ENCODE measurements around the gene SH3RF3.

SH3RF3 gene

DNA sequence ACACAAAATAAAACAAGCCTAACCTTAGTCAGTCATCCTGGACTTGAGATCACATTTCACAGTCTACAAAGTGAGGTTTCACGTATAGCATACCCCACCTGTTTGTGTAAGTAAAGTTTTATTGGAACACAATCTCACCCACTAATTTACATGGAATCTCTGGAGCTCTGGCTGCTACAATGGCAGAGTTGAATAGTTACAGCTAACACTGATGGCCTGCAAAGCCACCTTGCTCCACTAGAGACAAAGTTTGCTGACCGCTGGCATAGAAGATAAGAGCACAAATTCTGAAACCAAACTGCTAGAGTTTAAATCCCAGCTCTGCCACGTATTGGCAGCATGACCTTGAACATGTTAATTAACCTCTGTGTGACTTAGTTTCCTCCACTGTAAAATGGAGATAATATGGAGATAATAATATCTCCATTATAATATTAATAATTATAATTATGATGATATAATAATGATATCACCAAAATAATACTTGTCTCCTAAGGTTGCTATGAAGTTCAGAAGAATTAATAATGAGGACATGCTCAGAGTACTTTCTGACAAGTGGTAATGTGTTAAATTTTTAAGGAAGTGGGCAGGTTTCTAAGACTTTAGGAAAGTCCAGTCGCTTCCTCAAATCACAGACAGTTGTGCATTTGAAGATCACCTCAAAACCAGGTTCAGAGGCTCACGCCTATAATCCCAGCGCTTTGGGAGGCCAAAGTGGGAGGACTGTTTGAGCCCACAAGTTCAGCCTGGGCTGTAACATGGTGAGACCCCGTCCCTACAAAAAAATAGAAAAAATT is 204.6 kb downstream of the SH3RF3 start:
- no peak for DNase-seq (ENCODE audit: low read depth, low spot score)

DNA sequence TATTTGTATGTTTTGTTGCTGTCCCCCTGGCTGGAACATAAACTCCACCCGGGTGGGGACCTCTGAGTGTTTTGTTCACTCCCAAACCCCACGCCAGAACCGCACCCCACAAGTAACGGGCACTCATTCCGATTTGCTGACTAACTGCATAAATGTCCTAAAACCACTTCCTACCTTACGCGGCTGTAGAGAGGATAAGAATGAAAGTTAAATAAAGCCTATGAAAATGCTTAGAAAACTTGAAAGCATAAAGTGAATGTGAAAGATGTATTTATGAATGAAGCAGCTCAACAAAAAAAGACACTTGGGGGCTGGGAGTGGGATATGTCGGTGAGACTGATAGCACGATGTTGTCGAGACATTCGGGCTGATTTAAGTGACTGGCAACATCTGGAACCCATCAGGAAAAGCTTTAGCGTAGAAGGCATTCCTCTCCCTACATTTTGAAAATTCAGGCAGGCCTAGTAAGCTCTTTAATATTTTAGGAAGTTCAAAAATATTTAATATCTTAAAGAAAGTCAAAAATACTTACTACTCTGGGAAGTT is 206.7 kb downstream of the SH3RF3 start:
- DNase-seq (ENCODE audit: low read depth, low spot score), result no peak

DNA sequence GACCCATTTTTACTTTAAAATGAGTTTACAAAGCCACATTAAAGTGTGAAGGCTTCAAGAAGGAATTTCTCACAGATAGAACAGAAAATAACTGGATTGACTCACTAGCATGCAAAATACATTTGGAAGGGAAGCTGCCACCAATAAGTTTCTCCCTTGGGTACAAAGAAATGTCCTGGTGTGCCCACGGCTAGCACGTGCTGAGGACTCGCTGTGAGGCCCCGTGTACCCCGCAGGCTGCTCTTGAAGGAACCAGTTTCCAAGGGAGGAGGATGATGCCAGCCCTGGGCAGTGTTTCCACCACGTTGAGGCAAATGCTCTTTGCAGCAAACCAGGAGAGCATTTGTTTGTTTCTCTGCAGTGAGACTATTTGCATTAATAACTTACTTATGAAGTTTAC is 207.3 kb downstream of the SH3RF3 start:
- no peak for DNase-seq (ENCODE audit: low read depth, low spot score)

DNA sequence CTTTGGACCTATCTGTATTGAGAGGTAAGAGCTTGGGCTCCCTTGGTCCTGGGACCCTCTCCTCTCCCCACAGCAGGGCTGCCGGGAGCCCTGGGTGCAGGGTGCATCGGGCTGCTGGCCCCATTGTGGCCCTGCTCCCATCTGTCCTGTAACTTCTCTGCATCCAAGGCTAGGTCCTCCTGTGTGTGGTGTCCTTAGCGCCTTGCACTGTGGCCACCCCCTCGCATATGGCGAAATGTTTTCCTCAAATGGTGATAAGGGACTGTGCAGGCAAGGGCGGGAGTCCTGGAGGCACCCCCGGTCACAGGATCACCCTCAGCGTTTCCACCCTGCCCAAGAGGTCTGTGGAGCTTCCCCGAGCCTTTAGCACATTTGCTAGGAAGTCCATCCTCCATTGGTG is 208.2 kb downstream of the SH3RF3 start:
- DNase-seq (ENCODE audit: low read depth, low spot score), result no peak

DNA sequence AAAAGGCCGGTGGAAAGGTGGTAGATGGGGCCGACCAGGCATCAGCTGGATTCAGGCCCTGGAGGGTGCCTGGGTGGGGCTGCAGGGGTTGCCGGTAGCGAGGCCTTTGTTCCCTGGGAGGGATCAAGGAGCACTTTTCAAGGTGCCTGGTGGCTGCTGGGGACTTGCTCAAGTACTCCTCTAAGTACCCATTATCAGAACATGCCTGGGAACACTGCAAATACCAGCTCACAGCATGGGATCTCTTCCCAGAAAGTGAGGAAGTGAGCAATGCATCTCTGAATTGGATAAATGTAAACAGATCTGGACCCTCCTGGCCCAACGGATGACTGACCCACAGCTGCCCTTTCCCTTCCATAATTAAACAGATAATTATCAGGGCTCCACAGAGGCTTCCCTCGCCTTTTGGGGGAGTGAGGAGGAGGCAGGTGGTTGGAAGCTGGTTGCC is 210.5 kb downstream of the SH3RF3 start:
- no peak for DNase-seq (ENCODE audit: low read depth, low spot score)

DNA sequence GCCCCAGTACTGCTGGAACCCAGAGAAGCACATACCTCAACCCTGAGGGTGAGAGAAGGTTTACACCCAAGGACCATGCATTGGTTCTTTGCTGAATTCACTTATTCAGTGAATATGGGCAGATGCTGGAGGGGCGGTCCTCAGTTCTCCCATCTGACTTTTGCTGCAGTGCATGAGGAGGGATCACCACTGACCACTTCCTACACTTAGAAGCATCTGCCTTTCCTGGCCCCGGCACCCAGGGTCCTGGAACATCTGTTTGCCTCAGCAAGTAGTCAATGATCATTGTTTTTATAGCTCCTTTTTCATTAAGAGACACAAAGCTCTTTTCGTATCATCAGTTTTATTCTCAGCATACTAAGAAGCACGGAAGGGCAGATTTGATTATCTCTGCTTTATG is 211.4 kb downstream of the SH3RF3 start:
- DNase-seq (ENCODE audit: low read depth, low spot score), result no peak

DNA sequence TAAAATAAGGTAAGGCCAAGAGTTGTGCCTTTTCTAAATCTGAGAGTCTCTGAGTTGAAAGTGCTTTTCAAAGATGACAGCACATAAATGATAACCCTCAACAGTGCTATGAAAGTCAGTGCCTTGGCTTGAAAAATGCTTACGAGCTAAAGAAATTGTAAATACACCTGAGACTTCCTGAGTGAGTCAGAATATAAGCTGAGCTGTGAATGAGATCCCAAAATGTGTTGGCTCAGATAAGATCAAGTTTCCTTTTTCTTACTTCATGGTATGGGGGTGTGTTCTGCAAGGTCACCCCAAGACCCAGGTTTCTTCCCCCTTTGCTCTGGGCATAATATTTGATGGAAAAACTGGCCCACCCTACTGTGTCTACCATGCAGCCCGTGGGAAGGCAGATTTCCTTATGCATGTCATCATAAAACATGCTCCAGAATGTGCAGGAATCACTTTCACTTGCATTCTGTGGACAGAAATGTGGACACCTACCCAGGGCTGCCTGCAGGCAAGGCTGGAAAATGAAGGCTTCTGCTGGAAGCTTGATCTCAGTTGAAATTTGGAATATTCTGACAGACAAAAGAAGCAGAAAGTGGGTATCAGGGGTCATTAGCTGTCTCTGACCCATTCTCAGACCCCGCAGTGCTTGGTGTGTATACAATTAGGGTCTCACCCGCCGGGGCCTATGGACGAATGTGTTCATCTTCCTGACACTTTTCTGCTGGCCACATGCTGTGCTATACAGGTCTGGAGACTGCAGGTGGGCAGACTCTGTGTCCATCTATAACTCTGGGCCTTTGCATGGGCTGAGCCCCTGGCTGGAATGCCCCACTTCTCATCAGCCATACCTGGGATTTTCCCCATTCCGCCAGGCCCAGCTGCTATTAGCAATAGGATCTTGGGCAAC is 212.6 kb downstream of the SH3RF3 start:
- no peak for DNase-seq (ENCODE audit: low read depth, low spot score)

DNA sequence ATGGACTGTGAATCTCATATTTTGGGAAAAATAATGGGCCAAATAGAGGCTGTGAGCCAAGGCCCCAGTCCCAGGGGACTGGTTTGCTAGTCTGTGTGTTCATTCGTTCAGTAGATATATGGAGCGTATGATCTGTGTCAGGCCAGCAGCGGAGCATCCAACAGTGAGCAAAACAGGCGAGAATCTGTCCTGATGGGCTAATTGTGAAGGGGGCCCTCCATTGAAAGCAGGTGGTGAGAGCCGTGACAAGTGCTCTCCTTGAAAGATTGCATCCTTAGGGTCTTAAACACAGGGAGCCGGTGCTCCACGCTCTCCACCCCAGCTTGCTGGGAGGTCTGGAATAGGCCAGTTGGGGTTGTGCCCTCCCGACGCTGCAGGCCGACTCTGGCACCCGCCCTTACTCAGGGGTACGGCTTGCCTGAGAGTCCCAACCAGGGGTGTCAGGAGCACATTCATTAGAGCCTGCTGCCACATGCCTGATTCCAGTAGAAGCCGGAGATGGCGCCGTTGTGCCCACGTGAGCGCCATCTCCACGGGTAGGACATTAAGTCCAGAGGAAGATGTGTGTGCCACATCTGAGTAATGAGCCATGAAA is 213.3 kb downstream of the SH3RF3 start:
- DNase-seq (ENCODE audit: low read depth, low spot score), result no peak

DNA sequence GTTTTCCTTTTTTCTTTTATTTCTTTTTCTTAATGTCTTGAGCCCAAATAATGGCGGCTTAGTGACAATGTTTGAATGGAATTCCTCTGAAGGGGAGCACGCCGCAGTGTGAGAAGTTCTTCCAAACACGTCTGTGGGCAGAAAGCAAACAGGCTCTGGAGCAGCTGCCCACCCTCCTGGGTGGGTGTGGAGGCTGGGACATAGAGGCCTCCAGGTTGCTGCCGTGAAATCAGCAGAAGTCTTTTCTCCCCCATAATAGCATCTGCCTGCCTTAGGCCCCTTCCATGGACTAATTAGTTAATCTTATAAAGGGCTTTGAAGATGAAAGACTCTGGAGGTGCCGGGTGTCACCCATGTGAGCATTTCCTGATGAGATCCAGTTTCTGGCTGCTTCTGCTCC is 213.9 kb downstream of the SH3RF3 start:
- DNase-seq (ENCODE audit: low read depth, low spot score), result no peak

DNA sequence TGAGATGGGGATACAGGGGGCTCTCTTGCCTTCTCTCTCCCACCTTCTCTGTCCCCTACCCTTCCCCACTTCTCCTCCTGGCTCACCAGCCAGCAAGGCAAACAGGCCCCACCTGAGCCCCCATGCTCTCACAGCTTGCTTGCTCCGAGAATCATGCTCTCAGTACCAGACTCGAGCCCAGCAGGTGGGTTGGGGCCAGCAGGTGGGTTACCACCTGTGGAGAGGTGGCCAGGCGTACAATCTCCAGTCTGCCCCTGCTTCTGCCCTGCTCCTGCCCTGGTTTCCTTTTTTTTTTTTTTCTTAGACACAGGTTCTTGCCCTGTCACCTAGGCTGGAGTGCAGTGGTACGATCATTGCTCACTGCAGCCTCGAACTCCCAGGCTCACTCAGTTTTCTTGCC is 214.5 kb downstream of the SH3RF3 start:
- DNase-seq (ENCODE audit: low read depth, low spot score), result no peak

DNA sequence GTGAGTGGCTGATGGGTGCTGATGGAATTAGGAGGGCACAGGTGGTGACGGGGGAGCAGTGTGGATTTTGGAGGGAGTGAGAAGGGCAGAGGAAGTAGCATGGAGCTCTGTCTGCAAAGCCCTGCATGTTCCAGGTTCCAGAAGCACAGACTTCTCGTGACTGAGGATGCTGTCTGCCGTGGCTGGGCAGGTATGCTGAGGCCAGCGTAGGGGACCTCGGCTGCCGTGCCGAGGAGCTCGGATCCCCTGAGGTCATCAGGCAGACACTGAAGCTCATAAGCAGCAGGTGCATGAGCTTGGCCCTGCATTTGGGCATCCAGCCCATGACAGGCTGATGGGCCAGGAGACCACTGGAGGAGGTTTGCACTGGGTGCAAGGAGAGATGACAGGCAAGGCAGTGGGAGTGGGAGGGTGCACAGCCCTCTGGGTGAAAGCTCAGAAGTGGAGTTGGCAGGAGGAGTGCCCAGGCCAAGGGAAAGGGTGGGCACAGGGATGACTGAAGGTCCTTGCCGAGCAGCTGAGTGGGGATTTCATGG is 215.3 kb downstream of the SH3RF3 start:
- no peak for DNase-seq (ENCODE audit: low read depth, low spot score)

DNA sequence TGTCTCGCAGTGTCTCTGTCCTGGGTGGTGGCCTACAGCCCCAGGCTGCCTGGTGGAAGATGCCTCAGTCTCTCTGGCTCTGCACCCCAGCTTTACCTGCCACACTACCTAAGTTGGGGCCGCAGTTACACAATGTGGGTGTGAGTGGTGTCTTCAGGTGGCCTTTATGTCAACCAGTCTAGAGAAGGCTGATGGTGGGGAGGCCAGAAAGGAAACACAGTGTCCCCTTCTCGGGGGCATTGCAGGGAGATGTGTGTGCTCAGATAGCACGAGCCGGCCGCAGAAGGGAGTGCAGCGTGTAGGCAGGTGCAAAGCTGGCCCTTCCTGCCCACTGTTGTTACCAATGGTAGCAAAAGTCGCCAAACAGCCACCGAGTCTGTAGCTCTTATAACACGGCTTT is 216.1 kb downstream of the SH3RF3 start:
- no peak for DNase-seq (ENCODE audit: low read depth, low spot score)

DNA sequence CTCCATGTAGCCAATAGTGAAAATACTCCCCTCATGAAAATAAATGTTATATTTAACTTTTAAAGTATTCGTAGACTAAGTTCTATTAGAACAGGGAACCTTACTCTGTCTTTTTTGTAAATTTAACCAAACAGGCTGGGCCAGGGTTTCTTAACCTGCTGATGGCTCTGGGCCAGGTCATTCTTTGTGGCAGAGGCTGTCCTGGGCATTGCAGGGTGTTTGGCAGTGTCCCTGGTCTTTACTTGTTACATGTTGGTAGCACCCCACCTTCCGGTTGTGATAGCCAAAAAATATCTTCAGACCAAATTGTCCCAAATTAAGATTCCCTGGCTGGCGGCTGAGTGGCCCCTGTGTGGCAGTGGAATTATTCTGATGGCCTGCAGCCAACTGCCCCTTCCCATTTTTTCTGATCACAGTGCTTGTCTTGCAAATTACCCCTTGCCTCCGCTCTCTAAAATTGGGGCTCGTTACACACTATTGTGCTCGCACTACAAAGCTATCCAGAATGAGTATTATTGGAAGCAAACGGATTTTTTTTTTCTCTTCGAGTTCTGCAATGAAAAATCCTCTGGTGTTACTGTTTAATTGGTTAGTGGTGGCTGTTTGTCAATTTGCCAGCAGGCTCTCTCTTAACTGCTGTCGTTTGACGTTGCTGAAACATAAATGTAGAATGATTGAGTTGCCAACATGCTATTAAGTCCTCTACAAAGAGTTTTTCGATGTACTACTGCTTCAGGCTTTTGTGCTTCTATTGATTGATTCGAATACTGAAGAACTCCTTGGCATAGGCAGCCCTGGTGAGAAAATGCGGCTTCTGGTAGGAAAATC is 216.9 kb downstream of the SH3RF3 start:
- no peak for DNase-seq (ENCODE audit: low read depth, low spot score)

DNA sequence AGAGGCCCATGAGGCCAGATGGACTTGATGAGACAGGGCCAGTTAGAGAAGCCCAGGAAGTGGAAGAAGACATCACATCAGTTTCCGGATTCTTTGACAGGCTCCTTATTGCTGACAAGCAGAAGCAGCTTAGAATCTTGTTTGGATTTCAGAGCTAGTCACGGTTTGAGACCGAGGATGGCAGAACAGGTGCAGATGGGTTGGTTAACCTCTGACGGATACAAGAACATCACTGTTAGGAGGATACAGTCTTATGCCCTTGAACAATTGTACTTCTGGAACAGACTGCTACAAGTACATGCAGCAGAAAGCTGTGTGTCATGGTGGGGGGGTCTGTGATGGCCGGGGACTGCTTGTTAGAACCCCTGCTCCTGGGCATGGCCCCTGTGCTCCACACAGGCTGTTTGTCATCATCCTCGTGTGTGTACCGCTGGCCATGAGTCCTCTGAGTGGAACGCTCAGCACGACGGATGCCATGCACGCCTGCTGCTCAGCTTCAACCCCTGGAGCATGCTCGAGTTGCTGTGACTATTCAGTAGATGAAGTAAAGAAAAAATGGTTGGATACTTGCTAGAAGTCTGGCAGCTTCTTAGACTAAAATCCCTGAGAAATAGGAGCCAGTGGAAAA is 217.7 kb downstream of the SH3RF3 start:
- DNase-seq (ENCODE audit: low read depth, low spot score), result no peak

DNA sequence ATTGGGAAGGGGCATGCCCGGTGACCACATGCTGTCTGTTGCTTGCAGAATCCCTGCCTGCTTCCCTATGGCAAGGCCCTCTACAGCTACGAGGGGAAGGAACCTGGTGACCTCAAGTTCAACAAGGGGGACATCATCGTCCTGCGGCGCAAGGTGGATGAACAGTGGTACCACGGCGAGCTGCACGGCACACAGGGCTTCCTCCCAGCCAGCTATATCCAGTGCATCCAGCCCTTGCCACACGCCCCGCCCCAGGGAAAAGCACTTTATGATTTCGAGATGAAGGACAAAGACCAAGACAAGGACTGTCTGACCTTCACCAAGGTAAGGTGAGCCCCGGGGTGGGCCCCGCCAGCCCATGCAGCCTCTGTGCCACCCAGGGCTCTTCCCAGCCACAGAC is 218.6 kb downstream of the SH3RF3 start:
- no peak for DNase-seq (ENCODE audit: low read depth, low spot score)

DNA sequence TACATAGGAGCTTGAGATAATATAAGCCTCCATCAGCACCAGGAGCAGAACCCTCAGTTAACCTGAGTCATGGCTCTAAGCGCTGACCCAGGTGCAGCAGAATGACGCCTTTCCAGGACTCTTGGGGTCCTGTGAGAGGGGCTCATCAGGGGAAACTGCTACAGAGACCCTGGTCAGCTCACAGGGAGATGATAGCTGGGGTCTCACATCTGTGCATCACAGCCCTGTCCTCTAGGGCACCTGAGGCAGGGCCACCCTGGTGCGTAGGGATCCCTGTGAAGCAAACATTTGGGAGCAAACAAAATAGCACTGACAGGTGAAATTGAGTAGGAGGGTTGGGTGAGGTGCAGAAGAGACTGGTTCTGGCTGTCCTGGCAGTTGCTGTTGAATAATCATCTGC is 219.2 kb downstream of the SH3RF3 start:
- DNase-seq (ENCODE audit: low read depth, low spot score), result no peak

DNA sequence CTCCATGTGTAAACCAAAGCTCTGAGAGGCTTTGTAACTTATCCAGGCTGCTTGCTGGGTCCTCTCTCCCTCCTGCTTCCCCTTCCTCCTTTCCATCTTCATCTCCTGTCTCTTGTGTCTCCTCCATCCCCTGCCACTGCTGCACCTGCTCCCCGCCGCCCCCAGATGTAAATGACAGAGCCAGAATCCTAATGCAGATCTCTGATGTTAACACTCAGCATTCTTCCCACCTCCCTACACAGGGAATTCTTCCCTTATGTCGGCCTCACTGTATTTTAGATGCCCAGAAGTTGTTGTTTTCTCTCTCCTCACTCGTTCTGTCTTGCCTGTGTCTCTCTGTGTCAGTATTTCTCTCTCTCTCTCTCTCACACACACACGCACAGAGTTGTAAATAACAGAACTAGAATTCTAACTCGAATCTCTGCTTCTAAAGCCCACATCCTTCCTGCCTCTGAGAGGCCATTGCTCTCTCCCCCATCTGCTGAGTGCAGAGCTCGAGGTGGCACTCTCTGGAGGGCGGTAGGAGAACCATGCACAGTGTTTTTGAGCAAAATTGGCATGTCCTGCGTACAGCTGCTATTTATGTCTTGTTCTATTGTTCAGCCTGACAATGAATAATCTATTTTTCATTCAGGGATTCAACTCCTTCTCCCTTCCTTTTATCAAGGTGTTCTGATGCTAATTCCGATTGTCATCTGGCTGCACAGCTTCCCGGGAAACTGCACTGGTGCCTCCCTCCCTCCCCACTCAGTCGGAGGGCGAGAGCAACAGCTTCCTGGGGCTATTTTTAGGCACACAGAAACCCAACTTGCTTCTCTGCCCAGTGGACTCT is 219.9 kb downstream of the SH3RF3 start:
- DNase-seq (ENCODE audit: low read depth, low spot score), result no peak

DNA sequence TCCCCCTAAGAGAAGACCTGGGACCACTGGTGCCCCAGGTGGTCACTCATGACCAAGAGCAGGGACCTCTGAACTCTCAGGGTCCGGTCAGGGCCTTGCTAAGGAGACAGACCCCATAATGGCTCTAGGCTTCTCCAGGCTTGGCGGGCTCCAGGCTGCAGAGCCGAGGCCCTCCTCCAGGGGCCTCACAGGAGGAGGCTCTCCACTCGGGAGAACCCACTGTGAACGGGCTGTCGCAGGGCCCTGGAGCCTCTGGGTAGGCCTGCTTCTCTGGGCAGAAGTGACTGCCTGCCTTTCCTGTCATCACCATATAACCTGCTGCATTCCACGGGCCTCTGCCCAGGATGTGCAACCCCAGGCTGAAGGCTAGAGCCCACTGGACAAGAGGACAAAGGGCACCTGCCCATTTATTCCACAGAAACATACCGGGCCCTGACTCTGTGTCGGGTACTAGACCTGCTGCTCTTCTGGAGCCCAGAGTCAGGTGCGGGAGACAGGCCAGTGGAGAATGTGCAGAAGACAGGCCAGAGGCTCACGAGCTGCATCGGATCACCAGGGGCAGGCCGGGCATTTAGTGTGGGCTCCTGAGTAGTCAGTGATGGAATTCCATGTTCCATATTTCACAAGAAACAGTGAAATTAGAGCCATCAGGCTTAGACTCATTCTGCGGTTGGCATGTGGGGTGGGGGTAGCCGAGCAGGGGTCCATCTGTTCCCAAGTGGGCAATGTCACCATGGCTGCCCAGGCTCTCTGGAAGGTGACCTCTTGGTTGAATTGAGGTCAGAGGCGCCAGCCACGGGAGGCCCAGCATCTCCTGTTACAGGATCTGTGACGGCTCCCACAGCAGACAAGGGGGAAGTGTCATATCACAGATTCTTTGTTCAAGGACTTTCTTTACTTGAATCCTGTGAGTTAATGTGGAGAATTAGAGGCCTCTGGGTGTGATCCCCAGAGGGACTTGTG is 220.8 kb downstream of the SH3RF3 start:
- DNase-seq (ENCODE audit: low read depth, low spot score), result no peak

All from activated naive CD8-positive, alpha-beta T cell treated with anti-CD3 and anti-CD28 coated beads, Interleukin-2, amount 50 U/mL, for 16 hours (primary cell).